Measurements from ENCODE around the gene PPIE. TPM values are rescaled to one million over a fixed set of nuclear protein-coding genes. Genes with fewer than 3 reads are reported as not detected.

PPIE gene
- total and polyA plus RNA-seq, 2 of the 8 experiments (the other 6 are each of a cell fraction or from before 2014, with no cell fraction given) = 38.9 to 56.1 TPM

- Histone ChIP-seq H2BK15ac (ENCODE audit: low read length) (no peak overlapping the region), H3K14ac (ENCODE audit: insufficient read length) (no peak overlapping the region), H3K27ac (ENCODE audit: low read depth, low read length) (no peak overlapping the region), H2BK5ac (ENCODE audit: low read depth, low read length) (no peak overlapping the region), H3K36me3 (ENCODE audit: control insufficient read depth in 2 of 4, insufficient read depth in 4 of 4, low read length in 3 of 4) (no peaks in the 10 kb centered on the region), H3K23ac (ENCODE audit: insufficient read length) (no peak overlapping the region), H3K4ac (replicated peaks; ENCODE audit: insufficient read length, low read depth, low read length) (no peak overlapping the region), H3K79me2 (ENCODE audit: control insufficient read depth in 1 of 2, insufficient read depth in 2 of 2, low read length in 2 of 2) (no peaks in the 10 kb centered on the region), H4K91ac (replicated peaks; ENCODE audit: insufficient read length, low read length) (no peak overlapping the region), H4K5ac (ENCODE audit: insufficient read length, low read depth, low read length) (no peak overlapping the region), H3K9me3 (ENCODE audit: insufficient read depth in 2 of 2, low read depth in 1 of 2, low read length in 1 of 2) (no peaks in the 10 kb centered on the region), H3K4me3 (ENCODE audit: extremely low read depth in 1 of 4, insufficient read depth in 2 of 4, low read depth in 3 of 4, low read length in 4 of 4) (no peak overlapping the region), H4K8ac (ENCODE audit: extremely low read depth, insufficient read depth, low read length) (no peak overlapping the region), H2BK120ac (replicated peaks; ENCODE audit: low read depth, low read length) (no peak overlapping the region), H3K9ac (replicated peaks in 1 of 4; ENCODE audit: extremely low read depth in 1 of 4, low read depth in 3 of 4, low read length in 3 of 4) (no peak overlapping the region), H3K4me1 (replicated peaks in 1 of 4; ENCODE audit: control insufficient read depth in 3 of 4, insufficient read depth in 4 of 4, low read length in 3 of 4) (no peaks in the 10 kb centered on the region), H3K79me1 (ENCODE audit: low read depth, low read length) (no peaks in the 10 kb centered on the region), H2BK12ac (ENCODE audit: low read depth, low read length) (no peak overlapping the region), H3K18ac (ENCODE audit: extremely low read depth, low read length) (no peak overlapping the region), H3K23me2 (ENCODE audit: low read depth, low read length) (no peaks in the 10 kb centered on the region), H2BK20ac (ENCODE audit: low read length) (no peak overlapping the region), H3K4me2 (ENCODE audit: insufficient read depth in 1 of 2, low read depth in 2 of 2, low read length in 2 of 2) (no peak overlapping the region), H4K20me1 (replicated peaks in 1 of 2; ENCODE audit: control insufficient read depth in 1 of 2, insufficient read depth in 2 of 2, low read length in 2 of 2) (no peaks in the 10 kb centered on the region), H2AK5ac (ENCODE audit: low read depth, low read length) (no peak overlapping the region), H3K27me3 (replicated peaks in 1 of 4; ENCODE audit: control insufficient read depth in 3 of 4, extremely low read depth in 1 of 4, insufficient read depth in 3 of 4, low read length in 3 of 4) (peaks cover 5 to 62% (median 42%) of the 10 kb centered on the region in 4 experiments), H3K56ac (replicated peaks; ENCODE audit: insufficient read length, low read depth, low read length) (no peak overlapping the region), H2AFZ (ENCODE audit: low read length) (no peak overlapping the region)
- DNase-seq (ENCODE audit: low read depth in 1 of 2, low spot score in 2 of 2) = no peak
- ChIA-PET POLR2A (ENCODE audit: partially characterized antibody) (interaction anchor here (0.6 to 0.7 kb wide), 2 partner anchors 10 to 14 kb away, joined by 3 read pairs; partner anchors contain the start of gene PPIE), CTCF (ENCODE audit: partially characterized antibody) (interaction anchor here (0.6 to 1.7 kb wide), 5 partner anchors 11 to 101 kb away, joined by 3 to 8 read pairs (median 3); partner anchors contain the start of gene NT5C1A)
- WGBS, 2 experiments (ENCODE audit: extremely low coverage in 1 of 2, insufficient coverage in 1 of 2, insufficient read length in 1 of 2, insufficient replicate concordance in 2 of 2, low coverage in 1 of 2, low lambda C conversion rate in 2 of 2, missing lambda C conversion rate in 1 of 2) = 59% methylated on average over 3 of the region's 3 CpGs; no CpG with 5 or more reads in 1 of the 2 experiments
- FAIRE-seq = no peak
- no peak for TF ChIP-seq POU5F1 (IDR thresholded peaks at IDR 0.05; ENCODE audit: low read depth, low read length)
Measured at GRCh38 chr1:39729030-39729429, 9.7 kb upstream of the PPIE start.
